ENCODE results near the gene SLC30A9. TPM values are rescaled to one million over a fixed set of nuclear protein-coding genes. Genes with fewer than 3 reads are reported as not detected.

Gene SLC30A9
- total and polyA plus RNA-seq, 2 of the 13 experiments (the other 11 are each of a cell fraction or from before 2014, with no cell fraction given): 27.5 to 72.8 TPM

- TF ChIP-seq ZNF609 (CRISPR knock-in tag; IDR thresholded peaks at IDR 0.05; ENCODE audit: borderline replicate concordance): no peak
- TF ChIP-seq ZNF761 (CRISPR knock-in tag; conservative IDR thresholded peaks at IDR 0.05): no peak
- TF ChIP-seq THAP7 (CRISPR knock-in tag; IDR thresholded peaks at IDR 0.05): no peak
- TF ChIP-seq HOMEZ (CRISPR knock-in tag; IDR thresholded peaks at IDR 0.05; ENCODE audit: low read depth): no peak
- TF ChIP-seq ZNF562 (CRISPR knock-in tag; IDR thresholded peaks at IDR 0.05; ENCODE audit: borderline replicate concordance): no peak
- no peak for TF ChIP-seq POGZ (CRISPR knock-in tag; IDR thresholded peaks at IDR 0.05)
- no peak for TF ChIP-seq ERF (CRISPR knock-in tag; IDR thresholded peaks at IDR 0.05)
- no peak for TF ChIP-seq ZNF883 (CRISPR knock-in tag; IDR thresholded peaks at IDR 0.05; ENCODE audit: not compliant biosample characterization)
- no peak for TF ChIP-seq TCF12 (IDR thresholded peaks at IDR 0.05)
- no peak for TF ChIP-seq TCF12 (CRISPR knock-in tag; IDR thresholded peaks at IDR 0.05)
- no peak for TF ChIP-seq ZNF550 (CRISPR knock-in tag; IDR thresholded peaks at IDR 0.05; ENCODE audit: borderline replicate concordance)
These were observed 9.0 kb downstream of the SLC30A9 start (continued) for GRCh38 chr4:41999321-41999720.

All from HepG2 (cell line).